Measurements from ENCODE around the gene SRSF7. TPM values are rescaled to one million over a fixed set of nuclear protein-coding genes. Genes with fewer than 3 reads are reported as not detected.
A peak's percentile ranks its signal among the peaks of the same experiment; 100 is the strongest.
"Not testable (repeated sequence)": the region's sequence is repeated elsewhere in the genome, so short reads cannot be mapped to it uniquely, and the experiment has no call there.

Gene SRSF7
- total RNA-seq = 100 to 1,000 TPM in 2 of 4 donors, 10 to 100 TPM in 2; 39.0 to 109 (median 73.4) TPM

- 0% methylated on average over 14 to 22 of the region's 68 CpGs for WGBS, 2 donors (ENCODE audit: low coverage in 1 of 2)
- peak within 1 kb of the TSS; percentile 89 to 100 (median 98) for H3K27ac ChIP-seq
- no peaks in the 10 kb centered on the region for H3K9me3 ChIP-seq
- H3K36me3 ChIP-seq = peaks cover 9 to 37% of the 10 kb centered on the region in 2 donors
- peaks cover 9 to 47% (median 26%) of the 10 kb centered on the region in 3 donors for H3K4me1 ChIP-seq
- TF ChIP-seq CTCF (IDR thresholded peaks at IDR 0.05) (peak in 2 of 4 experiments; percentile 34 to 44), POLR2A (IDR thresholded peaks at IDR 0.05) (peak; percentile 100), POLR2AphosphoS5 (IDR thresholded peaks at IDR 0.05) (peak; percentile 100), EP300 (IDR thresholded peaks at IDR 0.05) (no peak)
- H3K4me3 ChIP-seq = peak within 1 kb of the TSS; percentile 58 to 77
- peak; percentile 96 for ATAC-seq
- H3K27me3 ChIP-seq = no peaks in the 10 kb centered on the region
Measured at GRCh38 chr2:38750891-38751595, at the start of gene SRSF7. SRSF7 (minus strand) TSS chr2:38751361; CDS start chr2:38751256, 105 bp downstream.

- no peak overlapping the region for H3K27ac ChIP-seq
- peaks cover 0 to 46% of the 10 kb centered on the region in 2 donors for H3K36me3 ChIP-seq
- H3K9me3 ChIP-seq = no peaks in the 10 kb centered on the region
- H3K4me3 ChIP-seq = no peak overlapping the region
- TF ChIP-seq EP300 (IDR thresholded peaks at IDR 0.05) = no peak
- no peak for TF ChIP-seq POLR2A (IDR thresholded peaks at IDR 0.05)
- TF ChIP-seq POLR2AphosphoS5 (IDR thresholded peaks at IDR 0.05) = no peak
- TF ChIP-seq CTCF (IDR thresholded peaks at IDR 0.05) = no peak
- no peaks in the 10 kb centered on the region for H3K27me3 ChIP-seq
- H3K4me1 ChIP-seq = no peaks in the 10 kb centered on the region
- WGBS, 2 donors (ENCODE audit: low coverage in 1 of 2) = 85 to 87% methylated on average over 2 to 3 of the region's 3 CpGs
- no peak for ATAC-seq
Measured at GRCh38 chr2:38797953-38798352, 46.8 kb upstream of the SRSF7 start.

DNA sequence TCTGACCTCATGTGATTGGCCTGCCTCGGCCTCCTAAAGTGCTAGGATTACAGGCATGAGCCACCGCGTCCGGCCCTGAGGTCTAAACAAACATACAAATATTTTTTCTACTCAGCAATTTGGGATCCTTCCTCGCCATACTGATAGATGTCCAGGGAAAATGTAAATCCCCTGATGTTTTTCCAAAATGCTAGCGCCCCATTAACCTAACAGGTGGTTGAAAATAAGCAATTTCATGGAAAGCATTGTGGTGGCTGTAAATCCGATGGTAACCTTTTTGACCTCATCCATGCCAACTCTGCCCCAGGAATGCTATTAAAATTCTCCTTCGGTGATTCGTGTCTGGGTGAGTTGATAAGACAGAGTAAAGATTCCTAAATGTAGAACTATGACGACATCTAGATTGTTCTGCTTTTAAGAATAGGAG is 46.1 kb upstream of the SRSF7 start:
- no peaks in the 10 kb centered on the region for H3K9me3 ChIP-seq
- H3K4me1 ChIP-seq = no peaks in the 10 kb centered on the region
- TF ChIP-seq EP300 (IDR thresholded peaks at IDR 0.05) (no peak), POLR2A (IDR thresholded peaks at IDR 0.05) (no peak), CTCF (IDR thresholded peaks at IDR 0.05) (no peak), POLR2AphosphoS5 (IDR thresholded peaks at IDR 0.05) (no peak)
- ATAC-seq = no peak
- H3K36me3 ChIP-seq = peaks cover 0 to 39% of the 10 kb centered on the region in 2 donors
- no peak overlapping the region for H3K4me3 ChIP-seq
- no peaks in the 10 kb centered on the region for H3K27me3 ChIP-seq
- 74 to 79% methylated on average over 9 to 10 of the region's 10 CpGs for WGBS, 2 donors (ENCODE audit: low coverage in 1 of 2)
- H3K27ac ChIP-seq = no peak overlapping the region

DNA sequence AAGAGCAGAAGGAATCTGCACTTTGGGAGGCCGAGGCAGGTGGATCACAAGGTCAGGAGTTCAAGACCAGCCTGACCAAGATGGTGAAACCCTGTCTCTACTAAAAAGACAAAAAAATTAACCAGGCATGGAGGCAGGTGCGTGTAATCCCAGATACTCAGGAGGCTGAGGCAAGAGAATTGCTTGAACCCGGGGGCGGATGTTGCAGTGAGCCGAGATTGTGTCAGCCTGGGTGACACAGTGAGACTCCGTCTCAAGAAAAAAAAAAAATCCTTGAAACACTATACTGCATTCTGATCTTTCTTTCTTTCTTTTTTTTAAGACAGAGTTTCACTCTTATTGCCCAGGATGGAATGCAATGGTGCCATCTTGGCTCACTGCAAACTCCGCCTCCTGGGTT is 43.9 kb upstream of the SRSF7 start:
- peaks cover 0 to 24% of the 10 kb centered on the region in 2 donors for H3K36me3 ChIP-seq
- not testable (repeated sequence) for H3K27ac ChIP-seq, H3K9me3 ChIP-seq, H3K4me1 ChIP-seq, H3K4me3 ChIP-seq, H3K27me3 ChIP-seq, ATAC-seq
- WGBS, 2 donors (ENCODE audit: low coverage in 1 of 2) = 93 to 95% methylated on average over 6 to 7 of the region's 7 CpGs

- ATAC-seq = no peak
- H3K27ac ChIP-seq = no peak overlapping the region
- H3K4me1 ChIP-seq = no peaks in the 10 kb centered on the region
- no peaks in the 10 kb centered on the region for H3K27me3 ChIP-seq
- 80 to 84% methylated on average over 6 to 7 of the region's 7 CpGs for WGBS, 2 donors (ENCODE audit: low coverage in 1 of 2)
- TF ChIP-seq POLR2AphosphoS5 (IDR thresholded peaks at IDR 0.05) = no peak
- TF ChIP-seq EP300 (IDR thresholded peaks at IDR 0.05) = no peak
- no peak for TF ChIP-seq POLR2A (IDR thresholded peaks at IDR 0.05)
- TF ChIP-seq CTCF (IDR thresholded peaks at IDR 0.05) = no peak
- peaks cover 0 to 24% of the 10 kb centered on the region in 2 donors for H3K36me3 ChIP-seq
- H3K4me3 ChIP-seq = no peak overlapping the region
- no peaks in the 10 kb centered on the region for H3K9me3 ChIP-seq
Measured at GRCh38 chr2:38794235-38794946, 43.2 kb upstream of the SRSF7 start.

Data from gastroesophageal sphincter (tissue), 4 donors.